Calu3 (cell line): ENCODE results near the gene DHX15. TPM values are rescaled to one million over a fixed set of nuclear protein-coding genes. Genes with fewer than 3 reads are reported as not detected.

Source experiments
- BruUV-seq: library from RNA; stranded (reverse); fragments of 400-500 nt; replicated peaks from 2 replicates; lab custom pipeline; 2021; lab: Mats Ljungman, UMichigan
- CTCF ChIA-PET: fragments of 300-600 bp; sonication (Branson Sonifier 250); formaldehyde crosslinking; loops from one replicate; lab custom pipeline; 2022; ENCODE audit warnings: antibody characterized with exemption; lab: Charles Lee
- DNase-seq: peaks from one replicate; pipeline ENCODE4 v3.0.0; 2022
- H3K27ac Mint-ChIP-seq: one replicate; pipeline ENCODE4 v1.8.0; 2022; ENCODE audit warnings: mixed read lengths; ENCODE audit not compliant: unreplicated experiment
- H3K27me3 Mint-ChIP-seq: one replicate; pipeline ENCODE4 v1.8.0; 2022; ENCODE audit warnings: mixed read lengths; ENCODE audit not compliant: unreplicated experiment
- H3K36me3 Mint-ChIP-seq: one replicate; pipeline ENCODE4 v1.8.0; 2022; ENCODE audit warnings: mild to moderate bottlenecking, moderate library complexity, mixed read lengths; ENCODE audit not compliant: insufficient read depth, unreplicated experiment
- H3K4me1 Mint-ChIP-seq: one replicate; pipeline ENCODE4 v1.8.0; 2022; ENCODE audit warnings: mild to moderate bottlenecking, low read depth, mixed read lengths; ENCODE audit not compliant: unreplicated experiment
- H3K4me3 Mint-ChIP-seq: one replicate; pipeline ENCODE4 v1.8.0; 2022; ENCODE audit warnings: mild to moderate bottlenecking, low read depth, moderate library complexity, mixed read lengths; ENCODE audit not compliant: unreplicated experiment
- H3K9me3 Mint-ChIP-seq: one replicate; pipeline ENCODE4 v1.8.0; 2022; ENCODE audit warnings: low read depth, mixed read lengths; ENCODE audit not compliant: unreplicated experiment
- intact Hi-C: fragments of 100-400 bp; cut with micrococcal nuclease; formaldehyde crosslinking; loops from one replicate; pipeline ENCODE4 v1.10.0; 2022; ENCODE audit not compliant: unreplicated experiment
- total RNA-seq: library from RNA; stranded (reverse); gene quantifications from 2 replicates; pipeline ENCODE4 v1.2.3, GENCODE V29; 2022
- TF ChIP-seq, protein P1 (sequence below): fragments of 200-600 bp; IDR thresholded peaks from one replicate; pipeline ENCODE4 v1.8.0; 2022; ENCODE audit warnings: antibody characterized with exemption; ENCODE audit not compliant: unreplicated experiment

DHX15 gene
- total RNA-seq, 1 experiment from 2014 or later: 169 TPM

DNA sequence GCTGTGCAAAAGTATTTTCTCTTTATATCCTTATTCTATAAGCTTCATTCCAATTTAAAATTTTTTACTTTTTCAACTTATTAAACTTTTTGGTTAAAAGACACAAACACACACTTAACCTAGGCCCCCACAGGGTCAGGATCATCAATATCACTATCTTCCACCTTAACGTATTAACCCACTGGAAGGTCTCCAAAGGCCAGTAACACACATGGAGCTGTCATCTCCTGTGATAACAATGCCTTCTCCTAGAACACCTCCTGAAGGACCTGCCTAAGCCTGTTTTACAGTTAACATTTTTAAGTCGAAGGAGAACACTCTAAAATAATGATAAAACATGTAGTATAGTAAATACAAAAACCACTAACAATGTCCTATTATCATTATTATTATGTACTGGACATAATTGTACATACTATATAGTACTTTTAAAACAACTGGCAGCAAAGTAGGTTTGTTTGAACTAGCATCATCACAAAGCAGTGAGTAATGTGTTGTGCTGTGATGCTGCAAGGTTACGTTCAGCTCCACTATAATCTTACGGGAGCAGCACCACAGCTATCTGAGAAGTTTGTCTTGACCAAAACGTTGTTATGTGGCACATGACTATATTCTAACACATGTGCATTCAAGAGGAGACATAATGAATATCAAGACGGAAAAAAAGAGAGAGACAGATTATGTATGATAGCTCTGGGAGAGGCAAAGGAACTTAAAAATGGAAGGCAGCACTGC is 33.7 kb downstream of the DHX15 start:
- Mint-ChIP-seq H3K27me3 (no peaks in the 10 kb centered on the region), H3K9me3 (no peaks in the 10 kb centered on the region), H3K4me3 (no peak overlapping the region), H3K4me1 (peaks cover 11% of the 10 kb centered on the region), H3K27ac (peak overlapping the region; percentile 75), H3K36me3 (peaks cover 56% of the 10 kb centered on the region)
- no peak for DNase-seq
- CTCF ChIA-PET: no interaction called here
- intact Hi-C loops: no loop called here
- BruUV-seq: no TSS peak
- TF ChIP-seq, protein P1, sequence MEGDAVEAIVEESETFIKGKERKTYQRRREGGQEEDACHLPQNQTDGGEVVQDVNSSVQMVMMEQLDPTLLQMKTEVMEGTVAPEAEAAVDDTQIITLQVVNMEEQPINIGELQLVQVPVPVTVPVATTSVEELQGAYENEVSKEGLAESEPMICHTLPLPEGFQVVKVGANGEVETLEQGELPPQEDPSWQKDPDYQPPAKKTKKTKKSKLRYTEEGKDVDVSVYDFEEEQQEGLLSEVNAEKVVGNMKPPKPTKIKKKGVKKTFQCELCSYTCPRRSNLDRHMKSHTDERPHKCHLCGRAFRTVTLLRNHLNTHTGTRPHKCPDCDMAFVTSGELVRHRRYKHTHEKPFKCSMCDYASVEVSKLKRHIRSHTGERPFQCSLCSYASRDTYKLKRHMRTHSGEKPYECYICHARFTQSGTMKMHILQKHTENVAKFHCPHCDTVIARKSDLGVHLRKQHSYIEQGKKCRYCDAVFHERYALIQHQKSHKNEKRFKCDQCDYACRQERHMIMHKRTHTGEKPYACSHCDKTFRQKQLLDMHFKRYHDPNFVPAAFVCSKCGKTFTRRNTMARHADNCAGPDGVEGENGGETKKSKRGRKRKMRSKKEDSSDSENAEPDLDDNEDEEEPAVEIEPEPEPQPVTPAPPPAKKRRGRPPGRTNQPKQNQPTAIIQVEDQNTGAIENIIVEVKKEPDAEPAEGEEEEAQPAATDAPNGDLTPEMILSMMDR: no peak

DNA sequence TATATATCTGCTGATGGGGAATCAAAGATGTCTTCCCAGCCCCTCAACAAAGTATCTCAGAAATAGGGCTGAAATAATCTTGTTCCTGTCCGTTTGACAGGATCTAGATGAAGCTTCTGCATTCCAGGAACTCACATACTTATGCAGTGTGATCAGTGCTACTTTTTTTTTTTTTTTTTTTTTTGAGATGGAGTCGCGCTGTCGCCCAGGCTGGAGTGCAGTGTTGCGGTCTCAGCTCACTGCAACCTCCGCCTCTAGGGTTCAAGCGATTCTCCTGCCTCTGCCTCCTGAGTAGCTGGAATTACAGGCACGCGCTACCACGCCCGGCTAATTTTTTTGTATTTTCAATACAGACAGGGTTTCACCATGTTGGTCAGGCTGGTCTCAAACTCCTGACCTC is 36.4 kb downstream of the DHX15 start:
- intact Hi-C loops: no loop called here
- H3K4me1 Mint-ChIP-seq: peaks cover 7% of the 10 kb centered on the region
- no peaks in the 10 kb centered on the region for H3K27me3 Mint-ChIP-seq
- no TSS peak for BruUV-seq
- TF ChIP-seq, protein P1: no peak
- no peak overlapping the region for H3K27ac Mint-ChIP-seq
- H3K9me3 Mint-ChIP-seq: no peaks in the 10 kb centered on the region
- H3K4me3 Mint-ChIP-seq: no peak overlapping the region
- DNase-seq: no peak
- peaks cover 48% of the 10 kb centered on the region for H3K36me3 Mint-ChIP-seq
- CTCF ChIA-PET: no interaction called here

GRCh38 chr4:24544208-24544988 is 40.0 kb downstream of the DHX15 start:
- Mint-ChIP-seq H3K9me3 (no peaks in the 10 kb centered on the region), H3K4me3 (no peak overlapping the region), H3K27ac (no peak overlapping the region), H3K4me1 (peaks cover 7% of the 10 kb centered on the region), H3K36me3 (peaks cover 35% of the 10 kb centered on the region), H3K27me3 (no peaks in the 10 kb centered on the region)
- DNase-seq: no peak
- CTCF ChIA-PET: no interaction called here
- BruUV-seq: no TSS peak
- TF ChIP-seq, protein P1: no peak
- intact Hi-C loops: loop anchor here (5.0 kb wide), 1 partner anchor 38 kb away; the partner anchor contains the start of gene DHX15

DNA sequence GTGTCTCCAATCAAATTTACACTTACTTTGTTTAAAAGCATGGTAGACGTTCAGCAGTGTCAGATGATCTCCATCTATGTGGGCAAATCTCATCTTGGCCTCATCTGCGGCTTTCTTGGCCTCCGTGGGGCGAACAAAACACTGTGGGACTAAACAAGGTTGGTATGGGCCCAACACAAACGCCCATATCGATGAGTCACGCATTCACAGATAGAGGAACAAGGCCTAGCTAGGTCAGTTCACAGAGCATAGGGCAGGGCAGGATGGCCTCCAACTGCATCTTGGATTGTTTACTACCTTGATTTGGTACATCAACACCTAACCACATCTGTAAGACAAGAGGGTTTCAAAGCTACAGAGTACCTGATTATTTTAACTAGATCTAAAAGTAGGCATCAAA is 47.3 kb downstream of the DHX15 start:
- TF ChIP-seq, protein P1: no peak
- BruUV-seq: no TSS peak
- H3K27ac Mint-ChIP-seq: no peak overlapping the region
- no peaks in the 10 kb centered on the region for H3K4me1 Mint-ChIP-seq
- H3K4me3 Mint-ChIP-seq: no peak overlapping the region
- no peaks in the 10 kb centered on the region for H3K27me3 Mint-ChIP-seq
- CTCF ChIA-PET: no interaction called here
- DNase-seq: no peak
- peaks cover 25% of the 10 kb centered on the region for H3K36me3 Mint-ChIP-seq
- intact Hi-C loops: loop anchor here (5.0 kb wide), 1 partner anchor 35 kb away; no protein-coding TSS in a partner anchor
- no peaks in the 10 kb centered on the region for H3K9me3 Mint-ChIP-seq
